ENCODE data around the gene RASAL2.

DNA sequence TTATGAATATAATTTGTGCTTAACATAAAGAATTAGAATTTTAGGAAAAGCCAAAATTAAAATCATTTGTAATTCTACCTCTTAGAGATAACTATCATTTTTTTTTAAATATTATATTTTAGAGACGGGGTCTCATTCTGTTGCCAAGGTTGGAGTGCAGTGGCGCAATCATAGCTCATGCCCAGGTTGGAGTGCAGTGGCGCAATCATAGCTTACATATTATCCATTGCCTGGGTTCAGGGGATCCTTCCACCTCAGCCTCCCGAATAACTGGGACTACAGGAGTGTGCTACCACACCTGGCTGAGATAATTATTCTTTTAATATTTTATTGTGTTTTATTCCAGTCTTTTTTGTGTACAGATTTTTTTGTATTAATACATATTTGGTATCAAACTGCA lies 8.3 kb downstream of the RASAL2 start:
- TF ChIP-seq POLR2A (IDR thresholded peaks at IDR 0.05; ENCODE audit: low read depth, low read length) (no peak), POLR2AphosphoS5 (IDR thresholded peaks at IDR 0.05; ENCODE audit: low read depth, low read length) (no peak)

Data from GM12892 (cell line).